ENCODE data around the gene PATJ. TPM values are rescaled to one million over a fixed set of nuclear protein-coding genes. Genes with fewer than 3 reads are reported as not detected.

The PATJ gene
- total and polyA plus RNA-seq, 2 donors (not counting 1 experiment from before 2014, with no cell fraction given) = 8.0 to 45.3 TPM

DNA sequence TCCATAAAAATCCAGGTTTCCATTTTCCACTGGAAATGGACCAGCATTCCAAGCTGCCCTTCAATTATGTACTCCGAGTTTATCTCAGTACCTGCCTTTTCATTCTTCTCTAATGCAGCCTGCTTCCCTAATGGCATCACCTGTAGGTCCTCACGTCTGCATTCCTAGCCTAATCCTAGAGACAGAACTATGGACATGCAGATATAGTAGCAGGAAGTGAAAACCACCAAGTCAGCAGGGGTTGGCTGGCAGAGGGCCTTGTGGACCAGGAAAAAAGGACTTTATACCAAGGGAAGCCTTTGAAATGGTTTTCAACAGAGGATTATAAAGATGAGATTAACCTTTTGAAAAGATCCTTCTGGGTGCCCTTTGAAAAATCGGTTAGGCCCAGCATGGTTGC is 316.7 kb downstream of the PATJ start:
- no peak overlapping the region for H3K27ac Mint-ChIP-seq
- no peaks in the 10 kb centered on the region for H3K4me1 Mint-ChIP-seq
- ChIA-PET CTCF (no interaction called here), POLR2A (no interaction called here)
- Histone ChIP-seq H3K27me3 (replicated peaks in 1 of 4; ENCODE audit: control extremely low read depth in 1 of 4, control insufficient read depth in 3 of 4, insufficient read depth in 4 of 4, low read length in 3 of 4) (no peaks in the 10 kb centered on the region), H3K36me3 (replicated peaks in 1 of 2; ENCODE audit: control extremely low read depth in 1 of 2, control insufficient read depth in 1 of 2, extremely low read depth in 1 of 2, insufficient read depth in 2 of 2, low read length in 1 of 2) (no peaks in the 10 kb centered on the region), H3K79me2 (ENCODE audit: control insufficient read depth, insufficient read depth, low read length) (no peaks in the 10 kb centered on the region), H3K27ac (ENCODE audit: low read length in 2 of 2) (no peak overlapping the region), H3K4me3 (ENCODE audit: control extremely low read depth in 1 of 5, extremely low read depth in 1 of 5, insufficient read depth in 1 of 5, low read depth in 2 of 5, low read length in 4 of 5) (no peak overlapping the region), H4K20me1 (ENCODE audit: control insufficient read depth, insufficient read depth, low read length, poor library complexity, severe bottlenecking) (no peaks in the 10 kb centered on the region), H2AFZ (ENCODE audit: insufficient read depth, low read depth, low read length, poor library complexity, severe bottlenecking) (no peak overlapping the region), H3K9me3 (ENCODE audit: control extremely low read depth in 1 of 3, control insufficient read depth in 2 of 3, insufficient read depth in 1 of 3, low read length in 2 of 3) (no peaks in the 10 kb centered on the region), H3K9ac (ENCODE audit: low read length) (no peak overlapping the region), H3K4me2 (replicated peaks; ENCODE audit: low read depth, low read length, poor library complexity, severe bottlenecking) (no peak overlapping the region), H3K4me1 (ENCODE audit: control insufficient read depth in 2 of 2, insufficient read depth in 2 of 2, low read length in 2 of 2) (no peaks in the 10 kb centered on the region)
- no peak for ATAC-seq (ENCODE audit: low read depth)
- intact Hi-C loops (cut with micrococcal nuclease) = no loop called here
- H3K9me3 Mint-ChIP-seq (ENCODE audit: insufficient read depth) = no peaks in the 10 kb centered on the region
- H3K27me3 Mint-ChIP-seq = no peaks in the 10 kb centered on the region
- TF ChIP-seq CTCF (IDR thresholded peaks at IDR 0.05) (no peak), EZH2 (IDR thresholded peaks at IDR 0.05; ENCODE audit: borderline replicate concordance, insufficient read depth, low read depth, low read length, poor library complexity, severe bottlenecking) (no peak)
- DNase-seq = no peak
- no peak overlapping the region for H3K4me3 Mint-ChIP-seq
- 58% methylated on average over 1 of the region's 3 CpGs for WGBS (ENCODE audit: insufficient coverage)

GRCh38 chr1:62062087-62062486 is 319.8 kb downstream of the PATJ start:
- no peak for ATAC-seq (ENCODE audit: low read depth)

More at GRCh38 chr1:62062087-62062486, 319.8 kb downstream of the PATJ start:
- no peak overlapping the region for H3K4me3 ChIP-seq (ENCODE audit: control extremely low read depth in 1 of 5, extremely low read depth in 1 of 5, insufficient read depth in 1 of 5, low read depth in 2 of 5, low read length in 4 of 5)
- H3K4me1 ChIP-seq (ENCODE audit: control insufficient read depth in 2 of 2, insufficient read depth in 2 of 2, low read length in 2 of 2) = no peaks in the 10 kb centered on the region
- no peak overlapping the region for H3K27ac ChIP-seq (ENCODE audit: low read length in 2 of 2)
- CTCF ChIA-PET = no interaction called here
- no peak overlapping the region for H3K9ac ChIP-seq (ENCODE audit: low read length)
- intact Hi-C loops (cut with micrococcal nuclease) = no loop called here
- no peaks in the 10 kb centered on the region for H4K20me1 ChIP-seq (ENCODE audit: control insufficient read depth, insufficient read depth, low read length, poor library complexity, severe bottlenecking)
- WGBS (ENCODE audit: insufficient coverage) = no CpG with 5 or more reads among the region's 1 CpG
- H3K9me3 Mint-ChIP-seq (ENCODE audit: insufficient read depth) = peaks cover 6% of the 10 kb centered on the region
- no peak overlapping the region for H2AFZ ChIP-seq (ENCODE audit: insufficient read depth, low read depth, low read length, poor library complexity, severe bottlenecking)
- POLR2A ChIA-PET = no interaction called here
- H3K9me3 ChIP-seq (ENCODE audit: control extremely low read depth in 1 of 3, control insufficient read depth in 2 of 3, insufficient read depth in 1 of 3, low read length in 2 of 3) = peaks cover 0 to 8% (median 0%) of the 10 kb centered on the region in 3 donors
- H3K27ac Mint-ChIP-seq = no peak overlapping the region
- no peak for DNase-seq
- no peaks in the 10 kb centered on the region for H3K27me3 ChIP-seq (replicated peaks in 1 of 4; ENCODE audit: control extremely low read depth in 1 of 4, control insufficient read depth in 3 of 4, insufficient read depth in 4 of 4, low read length in 3 of 4)
- H3K4me3 Mint-ChIP-seq = no peak overlapping the region
- no peaks in the 10 kb centered on the region for H3K36me3 ChIP-seq (replicated peaks in 1 of 2; ENCODE audit: control extremely low read depth in 1 of 2, control insufficient read depth in 1 of 2, extremely low read depth in 1 of 2, insufficient read depth in 2 of 2, low read length in 1 of 2)
- H3K79me2 ChIP-seq (ENCODE audit: control insufficient read depth, insufficient read depth, low read length) = no peaks in the 10 kb centered on the region
- no peak overlapping the region for H3K4me2 ChIP-seq (replicated peaks; ENCODE audit: low read depth, low read length, poor library complexity, severe bottlenecking)
- no peaks in the 10 kb centered on the region for H3K27me3 Mint-ChIP-seq
- H3K4me1 Mint-ChIP-seq = no peaks in the 10 kb centered on the region
- TF ChIP-seq CTCF (IDR thresholded peaks at IDR 0.05) = no peak
- no peak for TF ChIP-seq EZH2 (IDR thresholded peaks at IDR 0.05; ENCODE audit: borderline replicate concordance, insufficient read depth, low read depth, low read length, poor library complexity, severe bottlenecking)
